HG02943 (cell line): ENCODE results near the gene KAT8.

Source experiments
- ATAC-seq: cut with Tn5 transposase; IDR thresholded peaks from one replicate; pipeline ENCODE4 v1.9.1; 2021; ENCODE audit warnings: mild to moderate bottlenecking, low read depth, moderate library complexity; ENCODE audit not compliant: unreplicated experiment

KAT8 gene

DNA sequence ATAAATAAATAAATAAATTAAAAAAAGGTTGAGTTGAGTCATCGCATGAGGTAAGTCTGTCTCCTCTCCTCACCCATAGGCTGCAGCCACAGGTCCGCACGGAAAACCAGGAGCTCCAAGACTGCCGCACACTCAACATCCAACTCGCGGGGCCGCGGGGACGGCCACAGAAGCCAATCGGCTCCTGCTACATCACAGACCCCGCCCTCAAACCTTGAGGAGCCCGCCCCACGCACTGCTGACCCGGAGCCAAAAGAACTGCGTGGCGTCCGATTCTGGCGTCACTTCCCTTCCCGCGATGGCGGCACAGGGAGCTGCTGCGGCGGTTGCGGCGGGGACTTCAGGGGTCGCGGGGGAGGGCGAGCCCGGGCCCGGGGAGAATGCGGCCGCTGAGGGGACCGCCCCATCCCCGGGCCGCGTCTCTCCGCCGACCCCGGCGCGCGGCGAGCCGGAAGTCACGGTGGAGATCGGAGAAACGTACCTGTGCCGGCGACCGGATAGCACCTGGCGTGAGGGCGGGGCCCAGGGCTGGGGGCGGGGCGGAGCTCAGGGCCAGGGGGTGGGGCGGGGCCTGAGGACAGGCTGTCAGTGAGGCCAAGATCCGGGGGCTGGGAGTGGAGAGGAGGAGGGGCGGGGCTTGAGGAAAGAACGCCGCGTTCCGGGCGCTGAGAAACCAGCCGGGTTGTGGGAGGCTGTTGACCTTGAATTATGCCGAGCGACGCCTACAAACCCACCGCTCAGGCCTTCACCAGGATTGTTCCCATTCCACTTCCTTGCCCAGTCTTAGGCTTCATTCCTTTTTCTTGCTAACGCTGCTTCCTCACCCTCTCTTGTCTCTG is at the start of gene KAT8:
TSS of gene KAT8 (plus strand) at position 281 of the 839 bp plus-strand sequence. CDS start at position 299, 18 bp downstream.
- ATAC-seq = peak; percentile 86

- ATAC-seq = no peak
Observed at GRCh38 chr16:31071861-31072260, 45.6 kb upstream of the KAT8 start.

DNA sequence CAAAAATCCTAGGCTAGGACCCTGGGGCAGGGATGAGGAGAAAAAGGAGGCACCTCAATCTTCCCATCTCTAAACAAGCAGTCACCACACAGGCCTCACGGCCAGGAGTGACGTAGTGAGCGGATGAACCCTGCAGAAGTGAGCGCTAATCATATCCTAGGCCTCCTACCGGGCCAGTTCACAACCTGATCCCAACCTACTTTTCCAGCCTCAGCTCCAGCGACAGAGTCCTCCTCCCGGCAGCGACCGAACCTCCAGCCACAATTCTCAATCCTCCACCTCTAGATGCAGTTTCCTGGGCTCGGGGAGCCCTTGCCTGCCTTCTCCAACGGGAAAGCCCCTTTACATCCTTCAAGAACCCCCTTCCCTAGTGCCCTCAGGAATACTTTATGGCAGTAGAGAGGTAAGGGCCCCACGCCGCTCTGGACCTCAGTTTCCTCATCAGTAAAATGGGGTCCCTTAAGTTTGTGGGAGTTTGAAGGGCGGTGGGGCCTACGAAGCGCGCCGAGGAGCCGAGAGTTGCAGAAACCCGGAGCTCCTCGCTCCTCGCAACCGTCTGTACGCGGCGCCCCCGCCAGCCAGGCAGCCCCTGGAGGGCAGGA is 44.8 kb upstream of the KAT8 start:
- ATAC-seq = no peak

GRCh38 chr16:31073142-31073969 is 44.1 kb upstream of the KAT8 start:
- ATAC-seq = peak; percentile 52

GRCh38 chr16:31073970-31074813 is 43.3 kb upstream of the KAT8 start, which contains the start of the genes ZNF646 and ZNF668:
TSS of gene ZNF646 (plus strand) at chr16:31074422. CDS start at chr16:31076325, 1,903 bp downstream.
TSS of gene ZNF668 (minus strand) at chr16:31074240. CDS start at chr16:31064459, 9,781 bp downstream.
- peak; percentile 73 for ATAC-seq

GRCh38 chr16:31074814-31075183 is 42.7 kb upstream of the KAT8 start:
- no peak for ATAC-seq

- ATAC-seq = no peak
Observed at GRCh38 chr16:31076319-31076718, 41.1 kb upstream of the KAT8 start.

- ATAC-seq = no peak
Observed at GRCh38 chr16:31077024-31077423, 40.4 kb upstream of the KAT8 start.

DNA sequence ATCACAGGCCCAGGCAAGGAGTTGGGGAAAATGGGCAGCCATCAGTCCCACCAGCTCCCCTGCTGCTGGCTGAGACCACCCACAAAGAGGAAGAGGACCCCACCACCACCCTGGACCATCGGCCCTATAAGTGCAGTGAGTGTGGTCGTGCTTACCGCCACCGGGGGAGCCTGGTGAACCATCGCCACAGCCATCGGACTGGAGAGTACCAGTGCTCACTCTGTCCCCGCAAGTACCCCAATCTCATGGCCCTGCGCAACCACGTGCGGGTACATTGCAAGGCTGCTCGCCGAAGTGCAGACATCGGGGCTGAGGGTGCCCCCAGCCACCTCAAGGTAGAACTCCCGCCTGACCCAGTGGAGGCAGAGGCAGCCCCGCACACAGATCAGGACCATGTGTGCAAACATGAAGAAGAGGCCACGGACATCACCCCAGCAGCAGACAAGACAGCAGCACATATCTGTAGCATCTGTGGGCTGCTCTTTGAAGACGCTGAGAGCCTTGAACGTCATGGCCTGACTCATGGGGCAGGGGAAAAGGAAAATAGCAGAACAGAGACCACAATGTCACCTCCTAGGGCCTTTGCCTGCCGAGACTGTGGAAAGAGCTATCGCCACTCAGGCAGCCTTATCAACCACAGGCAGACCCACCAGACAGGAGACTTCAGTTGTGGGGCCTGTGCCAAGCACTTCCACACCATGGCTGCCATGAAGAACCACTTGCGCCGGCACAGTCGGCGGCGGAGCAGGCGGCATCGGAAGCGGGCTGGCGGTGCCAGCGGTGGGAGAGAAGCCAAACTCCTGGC is 39.7 kb upstream of the KAT8 start:
- ATAC-seq = no peak

GRCh38 chr16:31078597-31079341 is 38.7 kb upstream of the KAT8 start:
- no peak for ATAC-seq

GRCh38 chr16:31079342-31079944 is 38.0 kb upstream of the KAT8 start:
- ATAC-seq = no peak

DNA sequence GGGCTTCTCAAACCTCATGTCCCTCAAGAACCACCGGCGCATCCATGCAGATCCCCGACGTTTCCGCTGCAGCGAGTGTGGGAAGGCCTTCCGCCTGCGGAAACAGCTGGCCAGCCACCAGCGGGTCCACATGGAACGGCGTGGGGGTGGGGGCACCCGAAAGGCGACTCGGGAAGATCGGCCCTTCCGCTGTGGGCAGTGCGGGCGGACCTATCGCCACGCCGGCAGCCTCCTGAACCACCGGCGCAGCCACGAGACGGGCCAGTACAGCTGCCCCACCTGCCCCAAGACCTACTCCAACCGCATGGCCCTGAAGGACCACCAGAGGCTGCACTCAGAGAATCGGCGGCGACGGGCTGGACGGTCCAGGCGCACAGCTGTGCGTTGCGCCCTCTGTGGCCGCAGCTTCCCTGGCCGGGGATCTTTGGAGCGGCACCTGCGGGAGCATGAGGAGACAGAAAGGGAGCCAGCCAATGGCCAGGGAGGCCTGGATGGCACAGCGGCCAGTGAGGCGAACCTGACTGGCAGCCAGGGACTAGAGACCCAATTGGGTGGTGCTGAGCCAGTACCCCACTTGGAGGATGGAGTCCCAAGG is 37.3 kb upstream of the KAT8 start:
- ATAC-seq = no peak

DNA sequence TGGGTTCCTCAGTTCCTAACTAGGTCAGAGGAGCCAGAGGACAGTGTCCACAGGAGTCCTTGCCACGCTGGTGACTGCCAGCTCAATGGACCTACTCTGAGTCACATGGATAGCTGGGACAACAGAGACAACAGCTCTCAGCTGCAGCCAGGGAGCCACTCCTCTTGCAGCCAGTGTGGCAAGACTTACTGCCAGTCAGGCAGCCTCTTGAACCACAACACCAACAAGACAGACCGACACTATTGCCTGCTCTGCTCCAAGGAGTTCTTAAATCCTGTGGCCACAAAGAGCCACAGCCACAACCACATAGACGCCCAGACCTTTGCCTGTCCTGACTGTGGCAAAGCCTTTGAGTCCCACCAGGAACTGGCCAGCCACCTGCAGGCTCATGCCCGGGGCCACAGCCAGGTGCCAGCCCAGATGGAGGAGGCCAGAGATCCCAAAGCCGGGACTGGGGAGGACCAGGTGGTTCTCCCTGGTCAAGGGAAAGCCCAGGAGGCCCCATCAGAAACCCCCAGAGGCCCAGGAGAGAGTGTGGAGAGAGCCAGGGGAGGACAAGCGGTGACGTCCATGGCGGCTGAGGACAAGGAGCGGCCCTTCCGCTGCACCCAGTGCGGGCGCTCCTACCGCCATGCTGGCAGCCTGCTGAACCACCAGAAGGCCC is 36.6 kb upstream of the KAT8 start:
- ATAC-seq = no peak

- ATAC-seq = no peak
Observed at GRCh38 chr16:31081428-31082351, 35.8 kb upstream of the KAT8 start.

DNA sequence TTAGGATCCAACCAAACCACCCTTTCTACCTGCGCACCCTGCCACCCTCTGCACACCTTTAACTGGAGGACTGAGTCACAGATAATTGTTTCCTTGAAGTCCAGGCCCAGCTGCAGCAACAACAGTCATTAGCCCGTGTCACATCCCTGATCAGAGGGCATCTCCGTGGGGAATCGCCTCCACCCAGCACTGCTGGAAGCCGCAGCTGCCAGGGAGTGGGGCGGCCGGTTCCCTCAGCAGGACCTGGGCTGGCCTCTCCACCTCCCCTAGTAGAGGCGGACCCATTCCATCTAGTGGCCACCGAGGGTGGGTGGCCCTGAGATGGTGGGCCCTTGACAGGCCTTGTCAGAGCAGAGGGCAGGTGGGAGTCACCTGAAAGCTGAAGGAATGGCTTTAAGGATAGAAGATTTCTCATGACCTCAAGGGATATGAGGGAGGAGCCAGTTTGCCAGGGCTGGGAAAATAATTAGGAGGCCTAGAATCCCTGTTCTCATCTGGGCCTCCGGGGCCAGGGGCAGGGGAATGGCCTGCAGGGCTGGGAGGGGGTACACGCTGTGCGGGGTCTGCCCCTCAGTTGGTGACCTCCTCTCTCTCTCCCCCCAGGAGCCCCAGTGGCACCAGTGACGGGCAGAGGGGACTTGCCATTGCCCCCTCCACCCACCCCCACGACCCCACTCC is 35.0 kb upstream of the KAT8 start:
- ATAC-seq = no peak

DNA sequence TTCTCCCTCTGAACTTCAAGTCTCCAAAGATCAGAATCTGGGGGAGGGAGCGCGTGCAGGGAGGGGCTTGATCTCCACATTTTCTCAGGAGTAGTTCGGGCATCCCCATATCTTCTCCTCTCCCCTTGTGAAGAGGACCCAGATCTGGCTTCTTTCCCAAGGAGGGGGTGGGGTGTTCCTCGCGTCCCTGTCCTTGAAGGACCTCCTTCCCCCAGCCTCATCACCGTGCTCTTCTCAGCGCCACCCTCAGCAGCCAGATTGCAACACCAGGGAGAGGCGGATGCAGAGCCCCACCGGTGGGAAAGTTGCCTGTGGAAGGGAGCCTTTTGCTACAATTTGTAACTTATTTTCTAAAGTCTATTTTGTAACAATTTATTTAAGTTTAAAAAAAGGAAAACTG is 34.4 kb upstream of the KAT8 start:
- no peak for ATAC-seq
